ENCODE data around the gene AACS.

DNA sequence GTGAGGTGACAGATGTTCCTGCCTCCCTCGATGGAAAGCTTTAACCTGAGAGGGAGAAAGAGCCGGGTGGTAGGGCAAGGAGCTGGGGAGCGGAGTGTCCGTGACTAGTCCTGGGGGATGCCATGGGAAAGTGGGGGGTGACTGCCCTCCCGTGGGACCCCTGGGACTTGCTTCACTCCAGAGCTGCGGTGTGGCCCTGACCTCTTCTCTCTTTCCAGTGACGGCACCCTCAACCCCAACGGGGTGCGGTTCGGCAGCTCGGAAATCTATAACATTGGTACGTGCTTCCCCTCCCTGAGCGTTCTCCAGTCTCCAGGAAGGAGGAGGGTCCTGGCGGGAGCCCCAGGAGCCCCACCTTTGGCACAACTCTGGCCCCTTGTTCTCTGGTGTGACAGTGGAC, 69.3 kb downstream of the AACS start:
- no peak for TF ChIP-seq CTCF (IDR thresholded peaks at IDR 0.05)
- no peak for TF ChIP-seq POLR2AphosphoS5 (IDR thresholded peaks at IDR 0.05)
